ENCODE results near the gene EIPR1.

The EIPR1 gene

GRCh38 chr2:3145471-3146021 lies 232.1 kb downstream of the EIPR1 start:
- Histone ChIP-seq H2AFZ (ENCODE audit: low read depth, low read length, severe bottlenecking) (no peak overlapping the region), H3K79me2 (ENCODE audit: insufficient read depth, low read length) (no peaks in the 10 kb centered on the region), H3K27me3 (ENCODE audit: low read length) (no peaks in the 10 kb centered on the region), H3K27ac (ENCODE audit: low read depth, low read length) (no peak overlapping the region), H3K36me3 (ENCODE audit: low read length) (no peaks in the 10 kb centered on the region), H3K9me2 (replicated peaks; ENCODE audit: insufficient read depth, low read length) (no peaks in the 10 kb centered on the region), H3K4me3 (ENCODE audit: insufficient read depth, low read length, poor library complexity, severe bottlenecking) (no peak overlapping the region), H3F3A (ENCODE audit: insufficient read depth) (no peaks in the 10 kb centered on the region), H3K4me2 (ENCODE audit: low read depth, low read length, poor library complexity, severe bottlenecking) (no peak overlapping the region), H3K9me3 (ENCODE audit: insufficient read depth, low read length) (no peaks in the 10 kb centered on the region), H4K20me1 (ENCODE audit: low read depth, low read length) (no peaks in the 10 kb centered on the region), H3K9ac (ENCODE audit: low read length) (no peak overlapping the region)
- TF ChIP-seq EZH2phosphoT487 (conservative IDR thresholded peaks at IDR 0.05; ENCODE audit: low read length) = no peak
- no peak for TF ChIP-seq CTCF (IDR thresholded peaks at IDR 0.05; ENCODE audit: insufficient read depth, low read length, poor library complexity, severe bottlenecking)

GRCh38 chr2:3144856-3145255 lies 232.8 kb downstream of the EIPR1 start:
- Histone ChIP-seq H3K79me2 (ENCODE audit: insufficient read depth, low read length) (no peaks in the 10 kb centered on the region), H2AFZ (ENCODE audit: low read depth, low read length, severe bottlenecking) (no peak overlapping the region), H3F3A (ENCODE audit: insufficient read depth) (no peaks in the 10 kb centered on the region), H3K9me2 (replicated peaks; ENCODE audit: insufficient read depth, low read length) (no peaks in the 10 kb centered on the region), H3K27ac (ENCODE audit: low read depth, low read length) (no peak overlapping the region), H3K4me2 (ENCODE audit: low read depth, low read length, poor library complexity, severe bottlenecking) (no peak overlapping the region), H3K4me3 (ENCODE audit: insufficient read depth, low read length, poor library complexity, severe bottlenecking) (no peak overlapping the region), H3K9ac (ENCODE audit: low read length) (no peak overlapping the region), H3K9me3 (ENCODE audit: insufficient read depth, low read length) (no peaks in the 10 kb centered on the region), H4K20me1 (ENCODE audit: low read depth, low read length) (no peaks in the 10 kb centered on the region), H3K27me3 (ENCODE audit: low read length) (no peaks in the 10 kb centered on the region), H3K36me3 (ENCODE audit: low read length) (no peaks in the 10 kb centered on the region)
- no peak for TF ChIP-seq EZH2phosphoT487 (conservative IDR thresholded peaks at IDR 0.05; ENCODE audit: low read length)
- TF ChIP-seq CTCF (IDR thresholded peaks at IDR 0.05; ENCODE audit: insufficient read depth, low read length, poor library complexity, severe bottlenecking) = no peak

GRCh38 chr2:3143602-3144001 lies 234.0 kb downstream of the EIPR1 start:
- Histone ChIP-seq H3K27me3 (ENCODE audit: low read length) (no peaks in the 10 kb centered on the region), H3K4me2 (ENCODE audit: low read depth, low read length, poor library complexity, severe bottlenecking) (no peak overlapping the region), H3K4me3 (ENCODE audit: insufficient read depth, low read length, poor library complexity, severe bottlenecking) (no peak overlapping the region), H3K9ac (ENCODE audit: low read length) (no peak overlapping the region), H3K79me2 (ENCODE audit: insufficient read depth, low read length) (no peaks in the 10 kb centered on the region), H3K36me3 (ENCODE audit: low read length) (no peaks in the 10 kb centered on the region), H2AFZ (ENCODE audit: low read depth, low read length, severe bottlenecking) (no peak overlapping the region), H3K9me3 (ENCODE audit: insufficient read depth, low read length) (no peaks in the 10 kb centered on the region), H3K9me2 (replicated peaks; ENCODE audit: insufficient read depth, low read length) (no peaks in the 10 kb centered on the region), H3K27ac (ENCODE audit: low read depth, low read length) (no peak overlapping the region), H3F3A (ENCODE audit: insufficient read depth) (no peaks in the 10 kb centered on the region), H4K20me1 (ENCODE audit: low read depth, low read length) (no peaks in the 10 kb centered on the region)
- TF ChIP-seq EZH2phosphoT487 (conservative IDR thresholded peaks at IDR 0.05; ENCODE audit: low read length) (no peak), CTCF (IDR thresholded peaks at IDR 0.05; ENCODE audit: insufficient read depth, low read length, poor library complexity, severe bottlenecking) (no peak)
